Activated CD4-positive, alpha-beta T cell treated with anti-CD3 and anti-CD28 coated beads, Interleukin-2, amount 50 U/mL, for 48 hours (primary cell): ENCODE results near the gene CRNKL1.

ENCODE experiments used
- DNase-seq, 2 experiments: peaks; one replicate each; pipeline ENCODE4 v3.0.0-alpha.2; 2020

CRNKL1 gene

DNA sequence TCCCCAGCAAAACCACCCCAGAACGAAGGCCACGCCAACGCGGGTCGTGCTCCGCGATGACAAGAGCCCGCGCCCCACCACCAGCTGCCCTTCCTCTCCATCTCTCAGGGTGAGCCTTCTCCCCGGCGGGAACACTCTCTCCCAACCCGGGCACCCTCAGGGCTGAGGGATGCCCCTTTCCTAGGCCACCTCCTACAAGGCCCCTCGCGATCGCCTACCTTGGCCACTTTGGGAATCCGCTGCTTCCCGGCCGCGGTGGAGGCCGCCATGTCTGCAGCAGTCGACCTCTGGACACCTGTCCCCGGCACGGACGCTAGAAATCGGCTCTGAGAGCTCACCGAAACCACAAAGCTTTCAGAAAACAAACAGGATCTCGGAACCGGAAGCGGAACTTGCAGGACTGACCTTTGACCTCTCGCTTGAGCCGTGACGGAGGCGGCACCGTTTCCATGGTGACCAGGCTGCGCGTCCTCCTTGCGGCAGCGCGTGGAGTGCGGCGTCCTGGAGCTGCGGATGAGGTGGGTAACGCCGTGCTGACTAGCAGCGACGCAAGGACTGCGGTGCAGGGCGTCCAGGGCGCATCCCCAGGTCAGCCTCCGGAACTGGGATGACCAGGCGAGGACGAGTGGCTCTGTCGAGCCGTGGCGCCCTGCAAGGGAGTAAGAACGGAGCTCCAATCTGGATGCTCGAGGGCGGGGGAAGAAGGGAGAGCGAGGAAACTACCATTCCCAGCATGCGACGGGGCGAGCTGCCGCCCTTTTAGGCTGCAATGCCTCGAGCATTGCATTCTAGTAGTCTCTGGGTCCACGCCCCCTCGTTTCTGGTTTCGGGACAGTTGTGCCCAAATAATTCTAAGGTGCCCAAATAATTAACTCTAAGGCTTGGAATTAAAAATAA is at the start of gene CRNKL1, which contains the start of gene CFAP61:
Gene CRNKL1 (minus strand): TSS at position 393 of the 897 bp plus-strand sequence. CDS start 124 bp downstream, at position 269.
Gene CFAP61 (plus strand): TSS at position 459 of the 897 bp plus-strand sequence. CDS start 4,122 bp downstream, outside the sequence.
- peak; percentile 96 for DNase-seq

DNA sequence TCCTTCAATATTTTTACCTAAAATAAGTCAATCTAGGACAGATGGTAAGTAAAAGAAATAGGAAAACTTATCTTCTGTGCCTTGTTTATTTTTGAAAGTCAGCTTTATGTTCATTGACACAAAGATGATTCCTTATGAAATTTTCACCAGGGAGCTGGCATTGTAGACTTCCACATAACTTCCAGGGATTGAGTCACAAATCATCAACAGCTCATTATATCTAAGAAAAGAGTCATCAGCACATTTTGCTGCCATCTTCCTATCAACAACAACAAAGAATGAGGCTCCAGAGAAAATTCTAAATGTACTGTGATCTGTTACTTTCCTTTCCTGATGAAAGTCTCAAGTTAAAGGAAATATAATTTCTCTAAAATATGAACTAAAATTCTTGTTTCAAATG is 48.6 kb upstream of the CRNKL1 start:
- no peak for DNase-seq

- no peak for DNase-seq
Measured at GRCh38 chr20:20096421-20096820, 44.2 kb upstream of the CRNKL1 start.

- no peak for DNase-seq
Measured at GRCh38 chr20:20095114-20095872, 43.0 kb upstream of the CRNKL1 start.

DNA sequence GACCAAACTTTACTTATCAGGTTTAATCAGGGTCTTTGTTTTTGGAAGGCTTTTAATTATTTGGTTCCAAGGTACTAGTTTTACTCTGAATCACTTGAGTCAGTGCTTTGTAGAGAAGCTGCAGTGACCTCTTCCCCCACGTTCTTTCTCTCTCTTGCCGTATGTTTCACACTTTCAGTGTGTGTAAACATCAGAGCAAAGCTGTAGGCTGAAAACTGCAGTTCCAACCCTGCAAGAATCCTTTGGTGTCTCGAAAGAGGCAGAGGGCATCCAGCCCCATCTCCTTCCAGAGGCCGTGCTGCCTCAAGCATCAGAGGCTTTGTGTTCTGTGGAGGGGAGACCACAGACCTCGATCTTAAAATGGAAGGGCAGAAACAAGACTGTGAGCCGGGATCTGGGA is 42.1 kb upstream of the CRNKL1 start:
- DNase-seq: no peak

DNA sequence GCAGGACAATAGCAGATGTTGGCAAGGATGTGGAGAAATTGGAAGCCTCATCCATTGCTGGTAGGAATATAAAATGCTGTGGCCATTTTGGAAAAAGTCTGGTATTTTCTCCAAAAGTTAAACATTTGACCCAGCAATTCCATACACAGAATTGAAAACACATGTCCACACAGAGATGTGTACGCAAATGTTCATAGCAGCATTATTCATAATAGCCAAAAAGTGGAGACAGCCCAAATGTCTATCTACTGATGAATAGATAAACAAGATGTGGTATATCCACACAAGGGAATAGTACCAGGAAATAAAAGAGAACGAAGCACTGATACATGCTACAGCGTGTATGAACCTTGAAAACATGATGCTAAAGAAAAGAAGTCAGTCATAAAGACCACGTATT is 40.6 kb upstream of the CRNKL1 start:
- DNase-seq: no peak

DNA sequence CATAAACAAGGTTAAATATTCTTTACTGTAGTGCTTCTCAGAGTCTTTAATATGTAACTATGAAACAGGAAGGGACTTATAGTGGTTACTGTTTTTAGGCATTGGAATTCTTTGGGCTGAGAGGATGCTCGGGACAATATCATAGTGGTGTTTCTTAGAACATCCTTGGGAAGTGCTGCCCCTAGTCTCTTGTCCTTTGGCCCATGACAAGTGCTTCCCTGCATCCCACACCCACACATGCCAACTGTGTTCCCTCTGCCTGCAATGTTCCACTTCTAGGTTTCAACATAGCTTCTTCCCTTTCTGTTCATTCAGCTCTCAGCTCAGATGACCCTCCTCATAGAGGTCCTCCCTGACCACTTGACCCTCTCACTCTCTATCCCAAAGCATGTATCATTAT is 37.7 kb upstream of the CRNKL1 start:
- DNase-seq: no peak

GRCh38 chr20:20089018-20089417 is 36.8 kb upstream of the CRNKL1 start:
- DNase-seq: no peak

DNA sequence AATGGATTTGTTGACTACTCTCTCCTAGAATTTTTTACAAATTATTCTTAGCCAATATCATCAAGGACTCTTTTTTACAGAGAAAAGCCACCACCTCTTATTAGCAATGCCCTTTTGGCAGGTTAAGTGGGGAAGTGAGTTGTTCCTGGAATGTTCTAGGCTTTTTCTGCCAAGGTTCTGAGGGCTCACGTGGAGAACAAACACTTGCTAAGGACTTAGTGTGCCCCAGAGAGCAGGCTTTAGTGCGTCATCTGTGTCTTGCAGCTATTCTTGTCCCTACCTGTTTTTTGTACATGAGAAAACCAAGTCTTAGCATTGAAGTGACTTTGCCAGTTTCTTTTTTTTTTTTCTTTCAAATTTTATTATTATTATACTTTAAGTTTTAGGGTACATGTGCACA is 33.5 kb upstream of the CRNKL1 start:
- no peak for DNase-seq

- DNase-seq: no peak
Measured at GRCh38 chr20:20085071-20085470, 32.8 kb upstream of the CRNKL1 start.

DNA sequence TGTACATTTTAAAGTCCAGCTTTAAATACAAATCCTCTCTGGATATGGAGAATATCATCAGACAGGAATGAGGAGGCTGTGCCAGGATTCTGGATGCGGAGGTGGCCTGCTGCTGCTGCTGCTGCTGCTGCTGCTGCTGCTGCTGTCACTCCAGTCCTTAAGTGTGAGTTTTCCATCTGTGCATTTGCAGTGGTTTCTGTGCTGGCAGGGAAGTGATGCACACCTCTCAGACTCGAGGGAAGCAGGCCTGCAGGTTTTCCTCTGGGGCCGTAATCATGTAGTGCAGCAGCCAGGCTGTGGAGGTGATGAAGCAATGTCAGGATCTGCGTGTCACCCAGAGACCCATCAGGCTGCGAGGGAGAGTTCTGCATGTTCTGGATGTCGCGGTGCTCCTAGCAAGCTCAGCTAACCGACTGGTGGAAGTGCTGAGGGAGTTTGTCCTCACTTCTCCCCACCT is 32.1 kb upstream of the CRNKL1 start:
- peak in 1 of 2 experiments; percentile 1 for DNase-seq

DNA sequence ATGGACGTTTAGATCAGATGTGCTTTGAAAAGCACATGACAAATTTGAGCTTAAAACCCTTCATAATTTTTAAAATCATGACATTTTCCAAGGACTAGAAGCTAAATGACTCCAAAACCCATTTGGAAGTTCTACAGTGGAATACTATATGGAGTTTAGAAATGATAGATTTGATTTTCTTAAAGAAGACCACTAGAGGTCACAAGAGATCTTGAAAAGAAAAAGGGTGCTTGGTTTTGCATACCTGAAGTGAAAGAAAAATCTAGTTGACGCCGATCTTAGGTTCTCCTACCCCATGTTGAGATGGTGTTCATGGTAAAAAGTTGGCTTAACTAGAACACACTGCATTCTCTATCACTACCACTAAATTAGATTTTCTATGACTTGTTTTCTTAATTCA is 31.5 kb upstream of the CRNKL1 start:
- no peak for DNase-seq

GRCh38 chr20:20079102-20079784 is 27.0 kb upstream of the CRNKL1 start:
- no peak for DNase-seq

- no peak for DNase-seq
Measured at GRCh38 chr20:20078041-20078440, 25.8 kb upstream of the CRNKL1 start.

DNA sequence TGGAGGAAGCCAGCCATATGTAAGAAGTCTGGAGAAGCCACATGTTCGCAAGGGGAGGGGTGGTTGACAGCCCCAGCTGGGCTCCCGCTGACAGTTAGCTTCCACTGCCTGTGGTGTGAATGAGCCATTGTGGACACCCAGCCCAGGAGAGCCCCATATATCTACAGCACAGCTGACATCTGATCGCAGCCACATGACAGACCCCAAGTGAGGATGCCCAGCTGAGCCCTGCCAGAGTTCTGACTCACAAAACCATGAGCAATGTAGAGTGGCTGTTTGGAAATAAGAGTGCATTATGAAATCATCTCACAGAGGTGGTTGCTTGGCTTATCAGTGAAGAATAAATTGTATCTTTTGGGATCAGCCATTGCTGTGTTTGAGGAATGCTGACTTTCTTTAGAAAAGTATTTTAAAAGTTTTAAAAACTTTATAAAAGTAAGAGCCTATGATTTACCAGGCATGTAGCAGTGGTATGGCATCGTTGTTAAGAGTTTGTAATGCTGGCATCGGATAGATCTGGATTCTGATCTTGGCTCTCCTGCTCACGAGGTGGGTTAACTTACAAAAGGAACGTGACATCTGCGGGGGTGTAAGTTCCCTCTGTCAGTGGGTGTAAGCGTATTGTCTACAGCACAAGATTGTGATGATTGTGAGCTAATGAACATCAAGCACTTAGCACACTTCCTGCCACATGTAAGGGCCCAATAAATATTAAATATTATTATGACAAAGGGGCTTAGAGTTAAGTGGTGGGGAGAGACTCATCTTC is 24.2 kb upstream of the CRNKL1 start:
- DNase-seq: no peak

GRCh38 chr20:20075032-20075431 is 22.8 kb upstream of the CRNKL1 start:
- DNase-seq: no peak

DNA sequence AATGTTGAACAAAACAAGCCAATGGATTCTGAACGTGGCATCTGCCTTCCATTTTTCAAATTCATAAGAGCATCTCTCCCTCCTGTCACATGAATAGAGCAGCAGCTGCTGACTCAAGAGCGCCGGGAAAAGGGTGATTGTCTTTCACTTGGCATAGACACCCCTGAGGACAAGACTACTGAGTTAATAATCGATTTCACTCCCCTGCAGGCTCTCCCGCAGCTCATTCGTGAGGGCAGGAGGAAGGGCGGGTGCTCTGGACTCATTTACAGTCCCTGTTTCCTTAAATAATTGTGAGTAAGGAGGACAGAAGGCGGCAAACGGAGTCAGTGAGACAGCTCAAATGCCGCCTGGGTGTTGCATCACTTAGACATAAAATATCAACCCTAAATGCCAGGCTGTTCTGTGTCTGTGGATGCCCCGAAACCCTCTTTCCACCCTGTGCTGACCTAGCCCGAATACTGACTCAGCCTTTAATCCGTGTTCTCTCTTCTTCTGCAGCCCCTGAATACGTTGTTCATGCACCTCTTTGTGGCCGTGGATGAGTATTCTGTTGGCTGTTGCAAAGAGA is 21.6 kb upstream of the CRNKL1 start:
- DNase-seq: no peak

- no peak for DNase-seq
Measured at GRCh38 chr20:20070871-20071726, 18.8 kb upstream of the CRNKL1 start.

DNA sequence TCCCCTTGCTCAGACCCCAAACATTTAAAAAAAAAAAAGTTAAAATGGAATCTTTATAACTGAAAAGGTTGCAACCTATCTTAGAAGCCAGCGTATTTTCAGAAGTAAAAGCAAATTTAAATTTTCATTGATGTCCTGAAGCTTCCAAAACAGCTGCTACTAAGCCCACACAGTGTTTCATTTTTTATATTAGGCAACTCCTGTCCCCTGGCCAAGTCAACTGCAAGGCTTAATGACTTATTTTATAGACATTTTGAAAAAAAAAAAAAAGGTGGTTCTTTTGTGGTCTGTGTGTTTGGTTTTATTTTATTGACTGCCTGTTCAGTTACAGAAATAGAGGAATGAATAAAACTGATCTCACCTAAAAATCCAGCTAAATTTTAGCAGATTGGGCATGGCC is 13.1 kb upstream of the CRNKL1 start:
- no peak for DNase-seq

- DNase-seq: no peak
Measured at GRCh38 chr20:20063941-20064702, 11.9 kb upstream of the CRNKL1 start.
